Esophagus muscularis mucosa (tissue), 4 donors: Measurements from ENCODE around the gene NQO2. TPM values are rescaled to one million over a fixed set of nuclear protein-coding genes. Genes with fewer than 3 reads are reported as not detected.

ENCODE experiments used
- DNase-seq: peaks from one replicate; pipeline ENCODE4 v3.0.0-alpha.2; 2017; ENCODE audit errors: extremely low spot score
- H3K27ac ChIP-seq, 4 donors: fragments of 200-600 bp; sonication (generic); replicated peaks in 1 of 4; 1 replicate in 3 of 4; 2 replicates in 1 of 4; pipeline ENCODE4 v1.5.1; 2016 to 2019; ENCODE audit warnings: mild to moderate bottlenecking in 1 of 4
- H3K27me3 ChIP-seq, 4 donors: fragments of 200-600 bp; sonication (generic); one replicate each; pipeline versions ENCODE4 v1.5.1 to v1.6.0; 2016 to 2019
- H3K36me3 ChIP-seq, 4 donors: fragments of 200-600 bp; sonication (generic); one replicate each; pipeline ENCODE4 v1.5.1; 2016 to 2019
- H3K4me1 ChIP-seq, 4 donors: fragments of 200-600 bp; sonication (generic); one replicate each; pipeline ENCODE4 v1.5.1; 2016 to 2019
- H3K4me3 ChIP-seq, 4 donors: fragments of 200-600 bp; sonication (generic); 1 replicate in 2 of 4; 2 replicates in 2 of 4; pipeline ENCODE4 v1.5.1; 2016 to 2019; ENCODE audit warnings: mild to moderate bottlenecking in 4 of 4, moderate library complexity in 1 of 4
- H3K9me3 ChIP-seq, 4 donors: fragments of 200-600 bp; sonication (generic); 1 replicate in 3 of 4; 2 replicates in 1 of 4; pipeline ENCODE4 v1.5.1; 2016 to 2019
- EP300 ChIP-seq: sonication (generic); formaldehyde crosslinking; IDR thresholded peaks from one replicate; pipeline ENCODE4 v1.6.1; 2017; ENCODE audit warnings: antibody characterized with exemption
- POLR2A ChIP-seq: fragments of 450-650 bp; IDR thresholded peaks from one replicate; pipeline ENCODE4 v1.6.1; 2017; ENCODE audit warnings: antibody characterized with exemption, moderate library complexity, mild to moderate bottlenecking, low read depth
- POLR2AphosphoS5 ChIP-seq, 2 donors: sonication (generic); formaldehyde crosslinking; IDR thresholded peaks; one replicate each; pipeline ENCODE4 v1.6.1; 2017; ENCODE audit warnings: antibody characterized with exemption in 2 of 2
- WGBS: methylation state at CpG from one replicate; pipeline ENCODE4 v1.1.5; 2018; 5-methylcytosine and 5-hydroxymethylcytosine counted together
- intact Hi-C: fragments of 100-400 bp; cut with DNase I; formaldehyde crosslinking; loops from one replicate; pipeline ENCODE4 v1.15.1; 2023
- total RNA-seq, 4 donors: library from RNA; depleted of rRNA; stranded (reverse); fragments of >200 nt; gene quantifications; one replicate each; pipeline versions ENCODE4 v1.1.0 to v1.2.1, GENCODE V29; 2016
- TF ChIP-seq, protein P1 (sequence below), 3 experiments: fragments of 200-600 bp in 2 of 3; fragments of 450-650 bp in 1 of 3; sonication (generic) in 2 of 3; IDR thresholded peaks; one replicate each; pipeline ENCODE4 v1.5.1; 2017 to 2019; ENCODE audit warnings: antibody characterized with exemption in 3 of 3, mild to moderate bottlenecking in 2 of 3, moderate library complexity in 1 of 3

Gene NQO2
- total RNA-seq, 4 donors from 2014 or later = 22.9 to 31.3 (median 27.2) TPM

DNA sequence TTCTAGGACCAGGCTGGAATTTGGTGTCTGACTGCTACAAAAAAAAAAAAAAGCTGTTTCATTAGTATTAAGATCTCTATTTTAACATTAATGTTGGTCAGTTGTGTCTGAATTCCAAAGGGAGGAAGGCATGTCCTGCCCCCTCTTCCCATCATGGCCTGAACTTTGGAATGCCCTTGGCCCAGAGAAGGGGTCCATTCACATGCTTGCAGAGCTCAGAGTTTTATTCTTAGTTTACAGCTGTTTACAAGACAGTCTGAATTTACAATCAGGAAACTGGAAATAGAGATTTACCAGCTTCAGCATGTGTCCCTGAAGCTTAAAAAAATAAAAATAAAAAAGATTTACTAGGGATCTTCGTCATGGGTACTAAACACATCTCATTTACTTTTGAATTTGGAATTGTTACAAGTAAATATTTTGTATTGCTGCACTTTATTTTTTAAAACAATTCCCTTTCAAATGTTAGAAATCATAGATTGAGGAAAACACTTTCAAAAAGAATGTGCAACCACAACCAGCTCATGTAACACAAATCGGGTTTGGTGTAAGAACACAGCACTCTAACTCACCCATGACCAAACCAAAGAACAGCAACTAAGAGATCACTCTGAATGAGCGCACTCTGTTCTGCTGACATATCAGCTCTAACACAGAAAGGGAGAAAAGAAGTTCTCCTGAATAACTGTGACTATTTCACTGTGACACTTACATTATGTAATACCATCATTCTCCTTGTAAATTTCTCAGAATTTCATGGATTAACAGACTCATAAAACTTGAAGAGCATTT, 21.7 kb upstream of the NQO2 start:
- intact Hi-C loops = no loop called here
- H3K27ac ChIP-seq = no peak overlapping the region
- DNase-seq = no peak
- TF ChIP-seq, protein P1, sequence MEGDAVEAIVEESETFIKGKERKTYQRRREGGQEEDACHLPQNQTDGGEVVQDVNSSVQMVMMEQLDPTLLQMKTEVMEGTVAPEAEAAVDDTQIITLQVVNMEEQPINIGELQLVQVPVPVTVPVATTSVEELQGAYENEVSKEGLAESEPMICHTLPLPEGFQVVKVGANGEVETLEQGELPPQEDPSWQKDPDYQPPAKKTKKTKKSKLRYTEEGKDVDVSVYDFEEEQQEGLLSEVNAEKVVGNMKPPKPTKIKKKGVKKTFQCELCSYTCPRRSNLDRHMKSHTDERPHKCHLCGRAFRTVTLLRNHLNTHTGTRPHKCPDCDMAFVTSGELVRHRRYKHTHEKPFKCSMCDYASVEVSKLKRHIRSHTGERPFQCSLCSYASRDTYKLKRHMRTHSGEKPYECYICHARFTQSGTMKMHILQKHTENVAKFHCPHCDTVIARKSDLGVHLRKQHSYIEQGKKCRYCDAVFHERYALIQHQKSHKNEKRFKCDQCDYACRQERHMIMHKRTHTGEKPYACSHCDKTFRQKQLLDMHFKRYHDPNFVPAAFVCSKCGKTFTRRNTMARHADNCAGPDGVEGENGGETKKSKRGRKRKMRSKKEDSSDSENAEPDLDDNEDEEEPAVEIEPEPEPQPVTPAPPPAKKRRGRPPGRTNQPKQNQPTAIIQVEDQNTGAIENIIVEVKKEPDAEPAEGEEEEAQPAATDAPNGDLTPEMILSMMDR (IDR thresholded peaks at IDR 0.05) = no peak
- no peak for TF ChIP-seq EP300
- no peak for TF ChIP-seq POLR2AphosphoS5 (IDR thresholded peaks at IDR 0.05)
- no peak for TF ChIP-seq POLR2A
- no peaks in the 10 kb centered on the region for H3K27me3 ChIP-seq
- WGBS = 86% methylated on average over 3 of the region's 3 CpGs
- H3K36me3 ChIP-seq = no peaks in the 10 kb centered on the region
- no peaks in the 10 kb centered on the region for H3K9me3 ChIP-seq
- peaks cover 24 to 50% (median 42%) of the 10 kb centered on the region in 4 donors for H3K4me1 ChIP-seq
- H3K4me3 ChIP-seq = no peak overlapping the region

DNA sequence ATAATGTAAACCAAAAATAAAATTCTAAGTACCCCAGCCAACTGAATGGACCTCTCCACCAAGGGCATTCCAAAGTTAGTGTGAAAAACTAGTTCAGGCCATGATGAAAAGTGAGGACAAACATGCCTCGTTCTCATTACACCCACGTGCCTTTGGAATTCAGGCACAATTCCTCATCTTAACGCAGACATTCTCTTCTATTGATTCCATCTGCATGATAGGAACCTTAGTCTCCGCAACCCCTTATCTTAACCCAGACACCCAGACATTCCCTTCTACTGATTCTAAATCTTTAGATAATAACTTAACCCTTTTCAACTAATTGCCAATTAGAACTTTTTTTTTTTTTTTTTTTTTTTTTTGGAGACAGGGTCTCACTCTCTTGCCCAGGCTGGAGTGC, 20.8 kb upstream of the NQO2 start:
- Histone ChIP-seq H3K9me3 (no peaks in the 10 kb centered on the region), H3K27me3 (no peaks in the 10 kb centered on the region), H3K27ac (no peak overlapping the region), H3K4me1 (peaks cover 25 to 52% (median 44%) of the 10 kb centered on the region in 4 donors), H3K4me3 (no peak overlapping the region), H3K36me3 (no peaks in the 10 kb centered on the region)
- DNase-seq = no peak
- 84% methylated on average over 4 of the region's 4 CpGs for WGBS
- TF ChIP-seq POLR2A (no peak), EP300 (no peak), POLR2AphosphoS5 (IDR thresholded peaks at IDR 0.05) (no peak)
- TF ChIP-seq, protein P1 (IDR thresholded peaks at IDR 0.05) = no peak
- intact Hi-C loops = no loop called here

DNA sequence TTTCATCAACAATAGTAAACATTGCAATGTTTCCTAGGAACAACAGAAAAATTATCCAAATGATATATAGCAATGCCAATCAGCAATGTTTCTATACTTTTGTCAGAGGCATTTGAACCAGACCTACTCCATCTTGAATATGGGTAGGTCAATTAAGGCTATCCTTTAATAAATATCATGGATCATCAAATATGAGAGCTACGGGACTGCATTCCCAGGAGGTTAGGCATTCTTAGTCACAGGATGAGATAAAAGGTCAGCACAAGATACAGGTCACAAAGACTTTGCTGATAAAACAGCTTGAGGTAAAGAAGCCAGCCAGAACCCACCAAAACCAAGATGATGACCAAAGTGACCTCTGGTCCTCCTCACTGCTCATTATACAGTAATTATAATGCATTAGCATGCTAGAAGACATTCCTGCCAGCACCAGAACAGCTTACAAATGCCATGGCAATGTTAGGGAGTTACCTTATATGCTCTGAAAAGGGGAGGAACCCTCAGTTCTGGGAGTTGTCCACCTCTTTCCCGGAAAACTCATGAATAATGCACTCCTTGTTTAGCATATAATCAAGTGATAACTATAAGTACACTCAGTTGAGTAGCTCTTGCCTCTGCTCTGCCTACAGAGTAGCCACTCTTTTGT, 19.8 kb upstream of the NQO2 start:
- TF ChIP-seq, protein P1 (IDR thresholded peaks at IDR 0.05) = no peak
- no peak for TF ChIP-seq EP300
- no peak for TF ChIP-seq POLR2AphosphoS5 (IDR thresholded peaks at IDR 0.05)
- no peak for TF ChIP-seq POLR2A
- H3K4me3 ChIP-seq = no peak overlapping the region
- H3K27me3 ChIP-seq = no peaks in the 10 kb centered on the region
- DNase-seq = no peak
- no peak overlapping the region for H3K27ac ChIP-seq
- H3K9me3 ChIP-seq = no peaks in the 10 kb centered on the region
- intact Hi-C loops = no loop called here
- no peaks in the 10 kb centered on the region for H3K36me3 ChIP-seq
- H3K4me1 ChIP-seq = peaks cover 25 to 52% (median 44%) of the 10 kb centered on the region in 4 donors
- WGBS = 85% methylated on average over 2 of the region's 2 CpGs

DNA sequence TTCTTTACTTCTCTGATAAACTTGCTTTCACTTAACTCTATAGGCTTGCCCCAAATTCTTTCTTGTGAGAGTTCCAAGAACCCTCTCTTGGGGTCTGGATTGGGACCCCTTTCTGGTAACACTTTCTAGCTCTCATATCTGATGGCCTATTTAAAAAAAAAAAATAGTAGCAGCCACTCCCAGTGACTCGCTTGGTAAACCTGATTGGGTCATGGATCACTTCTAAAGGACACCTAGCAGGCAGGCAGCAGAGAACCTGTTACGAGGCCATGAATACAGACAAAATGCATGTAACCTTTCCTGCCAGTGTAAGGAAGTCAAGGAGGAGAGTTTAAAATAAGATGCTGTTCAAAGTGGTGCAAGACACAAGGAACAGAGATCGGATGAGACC, 19.2 kb upstream of the NQO2 start:
- Histone ChIP-seq H3K4me1 (peaks cover 25 to 52% (median 44%) of the 10 kb centered on the region in 4 donors), H3K36me3 (no peaks in the 10 kb centered on the region), H3K9me3 (no peaks in the 10 kb centered on the region), H3K27me3 (no peaks in the 10 kb centered on the region), H3K4me3 (no peak overlapping the region), H3K27ac (no peak overlapping the region)
- intact Hi-C loops = no loop called here
- TF ChIP-seq POLR2AphosphoS5 (IDR thresholded peaks at IDR 0.05) = no peak
- 91% methylated on average over 3 of the region's 3 CpGs for WGBS
- no peak for DNase-seq

DNA sequence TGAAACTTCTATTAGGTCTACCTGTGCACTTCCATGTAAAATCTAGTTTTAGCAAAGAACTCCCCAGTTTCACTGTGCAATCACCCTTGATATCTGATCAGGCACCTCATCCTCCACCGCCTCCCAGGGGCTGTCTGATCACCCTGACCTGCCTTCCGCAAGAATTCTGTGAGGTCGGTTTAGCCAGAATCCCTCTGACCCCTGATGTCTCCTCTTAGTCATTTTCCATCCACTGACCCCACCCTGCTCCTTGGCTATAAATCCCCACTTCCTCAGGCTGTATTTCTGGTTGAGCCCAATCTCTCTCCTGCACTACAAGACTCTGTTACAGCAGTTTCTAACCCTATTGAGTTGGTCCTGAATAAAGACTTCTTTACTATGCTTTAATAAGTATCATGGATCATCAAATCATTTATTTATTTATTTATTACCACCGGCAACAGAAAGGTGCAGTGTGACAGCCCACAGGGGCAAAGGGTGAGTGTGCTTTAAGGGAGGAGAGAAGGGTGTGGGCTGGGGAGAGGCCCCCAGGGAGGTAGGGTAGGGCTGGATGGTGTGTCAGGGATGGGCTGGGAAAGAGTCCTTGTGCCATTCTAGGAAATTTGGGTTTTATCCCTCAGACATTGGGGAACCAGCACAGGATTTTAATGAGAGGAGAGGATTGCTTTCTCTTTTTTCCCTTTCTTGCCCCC, 17.1 kb upstream of the NQO2 start:
- peak overlapping the region; percentile 14 to 68 (median 52) for H3K27ac ChIP-seq
- H3K4me1 ChIP-seq = peaks cover 32 to 48% (median 43%) of the 10 kb centered on the region in 4 donors
- TF ChIP-seq, protein P1 (IDR thresholded peaks at IDR 0.05) = no peak
- no peak for TF ChIP-seq POLR2A
- TF ChIP-seq EP300 = no peak
- no peak for TF ChIP-seq POLR2AphosphoS5 (IDR thresholded peaks at IDR 0.05)
- WGBS = 82% methylated on average over 4 of the region's 4 CpGs
- no peaks in the 10 kb centered on the region for H3K9me3 ChIP-seq
- no peaks in the 10 kb centered on the region for H3K27me3 ChIP-seq
- no peak overlapping the region for H3K4me3 ChIP-seq
- no peaks in the 10 kb centered on the region for H3K36me3 ChIP-seq
- intact Hi-C loops = no loop called here
- no peak for DNase-seq
